ENCODE results near the gene DENR.
A peak's percentile ranks its signal among the peaks of the same experiment; 100 is the strongest.
"Not testable (repeated sequence)": the region's sequence is repeated elsewhere in the genome, so short reads cannot be mapped to it uniquely, and the experiment has no call there.

DENR gene

GRCh38 chr12:122788387-122788786, 35.8 kb downstream of the DENR start:
- no peaks in the 10 kb centered on the region for H3K36me3 Mint-ChIP-seq
- no peaks in the 10 kb centered on the region for H3K9me3 Mint-ChIP-seq
- DNase-seq (ENCODE audit: low spot score in 2 of 2) (no peak), ATAC-seq (no peak)
- no peaks in the 10 kb centered on the region for H3K4me1 Mint-ChIP-seq
- no peak overlapping the region for H3K4me3 Mint-ChIP-seq
- H3K27ac Mint-ChIP-seq = no peak overlapping the region

- H3K36me3 Mint-ChIP-seq = no peaks in the 10 kb centered on the region
- H3K9me3 Mint-ChIP-seq = no peaks in the 10 kb centered on the region
- no peak for DNase-seq (ENCODE audit: low spot score in 2 of 2)
- ATAC-seq = no peak
- no peak overlapping the region for H3K27ac Mint-ChIP-seq
- H3K4me1 Mint-ChIP-seq = peaks cover 5% of the 10 kb centered on the region
- H3K4me3 Mint-ChIP-seq = no peak overlapping the region
Observed at GRCh38 chr12:122789637-122790036, 37.0 kb downstream of the DENR start.

GRCh38 chr12:122790393-122791075, 37.9 kb downstream of the DENR start:
- no peaks in the 10 kb centered on the region for H3K9me3 Mint-ChIP-seq

GRCh38 chr12:122793685-122794106, 41.1 kb downstream of the DENR start:
- no peaks in the 10 kb centered on the region for H3K9me3 Mint-ChIP-seq

More at GRCh38 chr12:122790393-122791075, 37.9 kb downstream of the DENR start:
- Mint-ChIP-seq H3K36me3 (no peaks in the 10 kb centered on the region), H3K27ac (no peak overlapping the region), H3K4me1 (peaks cover 5% of the 10 kb centered on the region), H3K4me3 (no peak overlapping the region)
- no peak for ATAC-seq
- DNase-seq (ENCODE audit: low spot score in 2 of 2) = no peak

GRCh38 chr12:122795807-122796206, 43.2 kb downstream of the DENR start:
- no peaks in the 10 kb centered on the region for H3K9me3 Mint-ChIP-seq
- no peak overlapping the region for H3K4me3 Mint-ChIP-seq
- DNase-seq (ENCODE audit: low spot score in 2 of 2) = no peak
- ATAC-seq = no peak
- no peaks in the 10 kb centered on the region for H3K36me3 Mint-ChIP-seq
- peaks cover 5% of the 10 kb centered on the region for H3K4me1 Mint-ChIP-seq
- H3K27ac Mint-ChIP-seq = no peak overlapping the region

More at GRCh38 chr12:122793685-122794106, 41.1 kb downstream of the DENR start:
- H3K36me3 Mint-ChIP-seq = no peaks in the 10 kb centered on the region
- H3K4me3 Mint-ChIP-seq = no peak overlapping the region
- H3K27ac Mint-ChIP-seq = no peak overlapping the region
- H3K4me1 Mint-ChIP-seq = peaks cover 5% of the 10 kb centered on the region
- peak in 1 of 2 donors; percentile 49 for DNase-seq (ENCODE audit: low spot score in 2 of 2)
- ATAC-seq = peak; percentile 60

GRCh38 chr12:122799641-122800243, 47.1 kb downstream of the DENR start:
- no peak overlapping the region for H3K27ac Mint-ChIP-seq
- ATAC-seq (peak; percentile 47), DNase-seq (ENCODE audit: low spot score in 2 of 2) (no peak)
- no peaks in the 10 kb centered on the region for H3K4me1 Mint-ChIP-seq
- H3K9me3 Mint-ChIP-seq = no peaks in the 10 kb centered on the region
- H3K4me3 Mint-ChIP-seq = no peak overlapping the region
- H3K36me3 Mint-ChIP-seq = no peaks in the 10 kb centered on the region

GRCh38 chr12:122803937-122804336, 51.3 kb downstream of the DENR start:
- no peaks in the 10 kb centered on the region for H3K4me1 Mint-ChIP-seq
- no peak for ATAC-seq
- H3K36me3 Mint-ChIP-seq = no peaks in the 10 kb centered on the region
- H3K9me3 Mint-ChIP-seq = no peaks in the 10 kb centered on the region
- H3K27ac Mint-ChIP-seq = no peak overlapping the region
- no peak overlapping the region for H3K4me3 Mint-ChIP-seq
- no peak for DNase-seq (ENCODE audit: low spot score in 2 of 2)

- not testable (repeated sequence) for H3K27ac Mint-ChIP-seq; H3K9me3 Mint-ChIP-seq; DNase-seq (ENCODE audit: low spot score in 2 of 2); H3K4me1 Mint-ChIP-seq; H3K36me3 Mint-ChIP-seq; H3K4me3 Mint-ChIP-seq; ATAC-seq
Observed at GRCh38 chr12:122804957-122805356, 52.3 kb downstream of the DENR start.

- ATAC-seq = no peak
- no peaks in the 10 kb centered on the region for H3K4me1 Mint-ChIP-seq
- H3K4me3 Mint-ChIP-seq = no peak overlapping the region
- no peaks in the 10 kb centered on the region for H3K36me3 Mint-ChIP-seq
- DNase-seq (ENCODE audit: low spot score in 2 of 2) = no peak
- H3K27ac Mint-ChIP-seq = no peak overlapping the region
- H3K9me3 Mint-ChIP-seq = no peaks in the 10 kb centered on the region
Observed at GRCh38 chr12:122807651-122808050, 55.0 kb downstream of the DENR start.

- Mint-ChIP-seq H3K9me3 (no peaks in the 10 kb centered on the region), H3K27ac (no peak overlapping the region), H3K4me3 (no peak overlapping the region), H3K4me1 (no peaks in the 10 kb centered on the region), H3K36me3 (no peaks in the 10 kb centered on the region)
- ATAC-seq (no peak), DNase-seq (ENCODE audit: low spot score in 2 of 2) (no peak)
Observed at GRCh38 chr12:122811777-122812176, 59.2 kb downstream of the DENR start.

GRCh38 chr12:122813310-122813713, 60.7 kb downstream of the DENR start:
- Mint-ChIP-seq H3K4me1 (no peaks in the 10 kb centered on the region), H3K36me3 (no peaks in the 10 kb centered on the region), H3K4me3 (no peak overlapping the region), H3K27ac (no peak overlapping the region), H3K9me3 (no peaks in the 10 kb centered on the region)
- no peak for ATAC-seq
- DNase-seq (ENCODE audit: low spot score in 2 of 2) = no peak

GRCh38 chr12:122819209-122819785, 66.7 kb downstream of the DENR start:
- ATAC-seq = no peak
- H3K4me1 Mint-ChIP-seq = no peaks in the 10 kb centered on the region
- H3K9me3 Mint-ChIP-seq = no peaks in the 10 kb centered on the region
- no peaks in the 10 kb centered on the region for H3K36me3 Mint-ChIP-seq
- no peak overlapping the region for H3K27ac Mint-ChIP-seq
- no peak for DNase-seq (ENCODE audit: low spot score in 2 of 2)
- H3K4me3 Mint-ChIP-seq = no peak overlapping the region

GRCh38 chr12:122820138-122820537, 67.5 kb downstream of the DENR start:
- DNase-seq (ENCODE audit: low spot score in 2 of 2) = no peak

More at GRCh38 chr12:122820138-122820537, 67.5 kb downstream of the DENR start:
- no peak for ATAC-seq
- Mint-ChIP-seq H3K36me3 (no peaks in the 10 kb centered on the region), H3K4me3 (no peak overlapping the region), H3K27ac (no peak overlapping the region), H3K9me3 (no peaks in the 10 kb centered on the region), H3K4me1 (no peaks in the 10 kb centered on the region)

All from stimulated activated effector memory CD8-positive, alpha-beta T cell treated with anti-CD3 and anti-CD28 coated beads, Interleukin-12 subunit alpha, Interleukin-12 subunit beta, amount 100 ng/mL, for 72 hours (primary cell).